DMS79 (cell line): ENCODE results near the gene LLGL2.

Source experiments
- DNase-seq: peaks from one replicate; lab custom pipeline; 2025; lab: John Stamatoyannopoulos, UW

LLGL2 gene

GRCh38 chr17:75550139-75550465 is 24.6 kb downstream of the LLGL2 start:
- DNase-seq, result no peak

GRCh38 chr17:75551266-75551665 is 25.8 kb downstream of the LLGL2 start:
- no peak for DNase-seq

GRCh38 chr17:75552425-75553294 is 27.2 kb downstream of the LLGL2 start:
- DNase-seq, result no peak

- no peak for DNase-seq
These were observed 28.0 kb downstream of the LLGL2 start for GRCh38 chr17:75553295-75554110.

GRCh38 chr17:75555679-75556153 is 30.2 kb downstream of the LLGL2 start:
- no peak for DNase-seq

- DNase-seq, result no peak
These were observed 31.8 kb downstream of the LLGL2 start for GRCh38 chr17:75557075-75557851.

GRCh38 chr17:75557852-75558665 is 32.6 kb downstream of the LLGL2 start:
- no peak for DNase-seq

GRCh38 chr17:75558666-75559530 is 33.4 kb downstream of the LLGL2 start:
- DNase-seq, result no peak

- DNase-seq, result no peak
These were observed 34.5 kb downstream of the LLGL2 start for GRCh38 chr17:75559958-75560533.

GRCh38 chr17:75561927-75562603 is 36.6 kb downstream of the LLGL2 start:
- DNase-seq, result no peak

GRCh38 chr17:75563063-75563758 is 37.7 kb downstream of the LLGL2 start:
- no peak for DNase-seq

- no peak for DNase-seq
These were observed 38.7 kb downstream of the LLGL2 start for GRCh38 chr17:75564195-75564594.

- DNase-seq, result no peak
These were observed 39.6 kb downstream of the LLGL2 start for GRCh38 chr17:75565066-75565465.

- no peak for DNase-seq
These were observed 40.1 kb downstream of the LLGL2 start for GRCh38 chr17:75565618-75566017.

GRCh38 chr17:75566416-75566815 is 40.9 kb downstream of the LLGL2 start:
- peak; percentile 28 for DNase-seq

- DNase-seq, result no peak
These were observed 41.3 kb downstream of the LLGL2 start for GRCh38 chr17:75566834-75567233.

GRCh38 chr17:75568412-75569255 is 43.1 kb downstream of the LLGL2 start:
- no peak for DNase-seq
